Measurements from ENCODE around the gene TGFA. TPM values are rescaled to one million over a fixed set of nuclear protein-coding genes. Genes with fewer than 3 reads are reported as not detected.

The TGFA gene
- total RNA-seq, 4 donors from 2014 or later, result 0.46 to 2.0 (median 1.3) TPM

GRCh38 chr2:70431716-70432347, 121.8 kb downstream of the TGFA start:
- Histone ChIP-seq H3K4me3 (no peak overlapping the region), H3K36me3 (no peaks in the 10 kb centered on the region), H3K9me3 (no peaks in the 10 kb centered on the region), H3K4me1 (no peaks in the 10 kb centered on the region), H3K27ac (replicated peaks in 1 of 4) (no peak overlapping the region), H3K27me3 (no peaks in the 10 kb centered on the region)
- DNase-seq (ENCODE audit: extremely low spot score), result no peak
- TF ChIP-seq EP300 (IDR thresholded peaks at IDR 0.05) (no peak), POLR2A (IDR thresholded peaks at IDR 0.05; ENCODE audit: low read depth) (no peak), CTCF (IDR thresholded peaks at IDR 0.05) (no peak), POLR2AphosphoS5 (IDR thresholded peaks at IDR 0.05) (no peak)
- intact Hi-C loops (cut with DNase I), result no loop called here
- WGBS, result 71% methylated on average over 4 of the region's 4 CpGs

DNA sequence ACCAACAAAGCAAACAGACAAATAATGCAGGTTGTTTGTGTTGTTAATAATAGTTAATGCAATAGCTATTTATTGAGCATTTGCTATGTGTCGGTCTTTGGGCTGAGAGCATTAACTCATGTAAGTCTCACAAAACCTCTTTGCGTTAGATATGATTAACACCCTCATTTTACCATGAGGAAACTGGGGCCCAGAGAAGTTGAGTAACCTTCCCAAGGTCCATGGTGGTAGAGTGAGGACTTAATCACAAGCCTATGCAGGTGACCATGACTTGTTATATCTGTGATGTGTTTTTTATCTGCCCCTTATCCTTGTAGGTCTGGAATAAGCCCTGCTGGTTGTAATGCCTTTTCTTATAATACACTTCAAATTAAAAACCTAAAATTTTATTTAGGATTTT, 127.3 kb downstream of the TGFA start:
- Histone ChIP-seq H3K4me3 (no peak overlapping the region), H3K4me1 (no peaks in the 10 kb centered on the region), H3K36me3 (no peaks in the 10 kb centered on the region), H3K27me3 (no peaks in the 10 kb centered on the region), H3K9me3 (no peaks in the 10 kb centered on the region), H3K27ac (replicated peaks in 1 of 4) (no peak overlapping the region)
- intact Hi-C loops (cut with DNase I), result no loop called here
- 100% methylated on average over 2 of the region's 2 CpGs for WGBS
- no peak for TF ChIP-seq EP300 (IDR thresholded peaks at IDR 0.05)
- no peak for TF ChIP-seq POLR2A (IDR thresholded peaks at IDR 0.05; ENCODE audit: low read depth)
- TF ChIP-seq POLR2AphosphoS5 (IDR thresholded peaks at IDR 0.05), result no peak
- no peak for DNase-seq (ENCODE audit: extremely low spot score)

GRCh38 chr2:70425682-70426301, 127.8 kb downstream of the TGFA start:
- no peak overlapping the region for H3K4me3 ChIP-seq
- H3K36me3 ChIP-seq, result no peaks in the 10 kb centered on the region
- no peaks in the 10 kb centered on the region for H3K27me3 ChIP-seq
- TF ChIP-seq POLR2AphosphoS5 (IDR thresholded peaks at IDR 0.05) (no peak), POLR2A (IDR thresholded peaks at IDR 0.05; ENCODE audit: low read depth) (no peak), EP300 (IDR thresholded peaks at IDR 0.05) (no peak), CTCF (IDR thresholded peaks at IDR 0.05) (no peak)
- H3K9me3 ChIP-seq, result no peaks in the 10 kb centered on the region
- no peak overlapping the region for H3K27ac ChIP-seq (replicated peaks in 1 of 4)
- DNase-seq (ENCODE audit: extremely low spot score), result peak; percentile 89
- WGBS, result 83% methylated on average over 6 of the region's 7 CpGs
- intact Hi-C loops (cut with DNase I), result no loop called here
- no peaks in the 10 kb centered on the region for H3K4me1 ChIP-seq

DNA sequence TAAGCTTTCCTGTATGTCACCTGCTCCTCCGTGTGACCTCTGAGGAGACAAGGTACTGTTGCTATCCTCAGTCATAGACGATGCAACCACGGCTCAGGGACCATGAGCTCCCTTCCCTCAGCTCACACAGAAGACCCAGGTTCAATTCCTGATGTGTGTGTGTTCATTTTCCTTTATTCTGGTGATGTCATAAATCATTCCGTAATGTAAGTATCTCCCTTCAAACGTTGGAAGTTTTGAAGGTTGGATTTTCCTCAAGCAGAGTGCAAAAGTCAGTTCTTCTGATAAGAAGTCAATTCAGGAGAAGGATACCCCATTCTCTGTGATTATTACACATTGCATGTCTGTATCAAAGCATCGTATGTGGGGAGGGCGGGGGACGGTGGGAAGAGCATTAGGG, 132.9 kb downstream of the TGFA start:
- H3K4me3 ChIP-seq, result no peak overlapping the region
- H3K9me3 ChIP-seq, result no peaks in the 10 kb centered on the region
- WGBS, result 82% methylated on average over 8 of the region's 8 CpGs
- TF ChIP-seq POLR2AphosphoS5 (IDR thresholded peaks at IDR 0.05) (no peak), POLR2A (IDR thresholded peaks at IDR 0.05; ENCODE audit: low read depth) (no peak), EP300 (IDR thresholded peaks at IDR 0.05) (no peak), CTCF (IDR thresholded peaks at IDR 0.05) (no peak)
- H3K27ac ChIP-seq (replicated peaks in 1 of 4), result no peak overlapping the region
- no peak for DNase-seq (ENCODE audit: extremely low spot score)
- no peaks in the 10 kb centered on the region for H3K36me3 ChIP-seq
- H3K4me1 ChIP-seq, result no peaks in the 10 kb centered on the region
- no peaks in the 10 kb centered on the region for H3K27me3 ChIP-seq
- intact Hi-C loops (cut with DNase I), result no loop called here

GRCh38 chr2:70420143-70420542, 133.5 kb downstream of the TGFA start:
- Histone ChIP-seq H3K9me3 (no peaks in the 10 kb centered on the region), H3K27ac (replicated peaks in 1 of 4) (no peak overlapping the region), H3K36me3 (no peaks in the 10 kb centered on the region), H3K27me3 (no peaks in the 10 kb centered on the region), H3K4me1 (no peaks in the 10 kb centered on the region), H3K4me3 (no peak overlapping the region)
- intact Hi-C loops (cut with DNase I), result no loop called here
- TF ChIP-seq POLR2A (IDR thresholded peaks at IDR 0.05; ENCODE audit: low read depth), result no peak
- TF ChIP-seq CTCF (IDR thresholded peaks at IDR 0.05), result no peak
- TF ChIP-seq POLR2AphosphoS5 (IDR thresholded peaks at IDR 0.05), result no peak
- no peak for TF ChIP-seq EP300 (IDR thresholded peaks at IDR 0.05)
- WGBS, result 84% methylated on average over 4 of the region's 4 CpGs
- no peak for DNase-seq (ENCODE audit: extremely low spot score)

Measured in esophagus muscularis mucosa (tissue), 4 donors.